ENCODE measurements around the gene ITIH5.
A peak's percentile ranks its signal among the peaks of the same experiment; 100 is the strongest.

ITIH5 gene

GRCh38 chr10:7571981-7572380 lies 94.8 kb downstream of the ITIH5 start:
- TF ChIP-seq, protein P1, sequence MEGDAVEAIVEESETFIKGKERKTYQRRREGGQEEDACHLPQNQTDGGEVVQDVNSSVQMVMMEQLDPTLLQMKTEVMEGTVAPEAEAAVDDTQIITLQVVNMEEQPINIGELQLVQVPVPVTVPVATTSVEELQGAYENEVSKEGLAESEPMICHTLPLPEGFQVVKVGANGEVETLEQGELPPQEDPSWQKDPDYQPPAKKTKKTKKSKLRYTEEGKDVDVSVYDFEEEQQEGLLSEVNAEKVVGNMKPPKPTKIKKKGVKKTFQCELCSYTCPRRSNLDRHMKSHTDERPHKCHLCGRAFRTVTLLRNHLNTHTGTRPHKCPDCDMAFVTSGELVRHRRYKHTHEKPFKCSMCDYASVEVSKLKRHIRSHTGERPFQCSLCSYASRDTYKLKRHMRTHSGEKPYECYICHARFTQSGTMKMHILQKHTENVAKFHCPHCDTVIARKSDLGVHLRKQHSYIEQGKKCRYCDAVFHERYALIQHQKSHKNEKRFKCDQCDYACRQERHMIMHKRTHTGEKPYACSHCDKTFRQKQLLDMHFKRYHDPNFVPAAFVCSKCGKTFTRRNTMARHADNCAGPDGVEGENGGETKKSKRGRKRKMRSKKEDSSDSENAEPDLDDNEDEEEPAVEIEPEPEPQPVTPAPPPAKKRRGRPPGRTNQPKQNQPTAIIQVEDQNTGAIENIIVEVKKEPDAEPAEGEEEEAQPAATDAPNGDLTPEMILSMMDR (conservative IDR thresholded peaks at IDR 0.05; ENCODE audit: low read depth, low read length): no peak
- DNase-seq (ENCODE audit: low read depth): no peak
- no peak overlapping the region for H3K4me3 ChIP-seq (ENCODE audit: low read depth, low read length)

DNA sequence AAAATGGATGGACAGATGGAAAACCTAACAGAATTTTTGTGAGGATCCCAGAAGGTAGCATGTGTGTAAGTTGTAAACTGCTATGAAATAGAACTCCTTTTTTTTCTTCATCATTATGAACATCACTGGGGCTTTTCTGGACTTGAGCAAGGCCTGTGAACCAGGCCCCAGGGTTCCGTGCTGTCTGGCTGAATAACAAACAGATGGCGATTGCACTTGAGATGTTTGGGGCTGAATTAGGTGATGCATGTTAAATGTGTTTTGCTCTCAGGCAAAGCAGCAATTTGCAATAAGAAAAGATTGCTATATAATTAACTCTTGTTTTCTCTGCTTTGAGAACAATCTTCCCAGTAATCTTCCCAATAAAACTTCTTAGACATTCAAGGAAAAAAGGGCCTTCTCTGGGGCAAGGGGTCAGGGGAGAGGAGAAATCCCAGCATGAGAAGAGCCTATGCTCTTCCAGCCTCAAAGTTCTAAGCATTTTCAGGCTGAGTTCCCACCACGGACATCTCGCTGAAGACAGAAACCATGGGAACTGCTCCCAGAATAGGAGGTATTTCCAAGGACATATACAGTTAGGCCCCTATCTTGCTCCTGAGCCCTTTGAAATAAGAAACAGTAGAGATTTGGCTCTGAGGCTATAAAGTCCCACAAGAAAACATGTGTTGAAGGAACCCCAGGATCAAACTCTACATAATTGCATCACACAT lies 98.7 kb downstream of the ITIH5 start:
- TF ChIP-seq, protein P1 (conservative IDR thresholded peaks at IDR 0.05; ENCODE audit: low read depth, low read length): no peak
- H3K4me3 ChIP-seq (ENCODE audit: low read depth, low read length): no peak overlapping the region
- no peak for DNase-seq (ENCODE audit: low read depth)

DNA sequence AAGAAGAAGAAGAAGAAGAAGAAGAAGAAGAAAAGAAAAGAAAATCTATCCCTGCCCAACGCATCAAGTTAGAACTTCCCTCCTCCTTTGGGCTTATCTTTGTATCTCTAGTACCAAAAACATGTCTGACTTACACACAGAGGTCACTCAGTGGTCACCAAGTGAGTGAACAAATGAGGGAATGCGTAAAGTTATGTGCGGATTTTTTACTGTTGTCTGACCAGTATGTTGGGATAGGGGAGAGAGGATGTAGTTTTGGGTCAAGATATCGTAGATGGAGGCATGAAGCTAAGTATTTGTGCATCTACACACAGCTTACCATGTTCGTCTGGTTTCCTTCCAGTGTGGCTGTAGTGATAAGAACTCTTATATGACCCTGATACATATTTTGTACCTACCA lies 99.9 kb downstream of the ITIH5 start:
- H3K4me3 ChIP-seq (ENCODE audit: low read depth, low read length): no peak overlapping the region
- DNase-seq (ENCODE audit: low read depth): no peak
- TF ChIP-seq, protein P1 (conservative IDR thresholded peaks at IDR 0.05; ENCODE audit: low read depth, low read length): no peak

DNA sequence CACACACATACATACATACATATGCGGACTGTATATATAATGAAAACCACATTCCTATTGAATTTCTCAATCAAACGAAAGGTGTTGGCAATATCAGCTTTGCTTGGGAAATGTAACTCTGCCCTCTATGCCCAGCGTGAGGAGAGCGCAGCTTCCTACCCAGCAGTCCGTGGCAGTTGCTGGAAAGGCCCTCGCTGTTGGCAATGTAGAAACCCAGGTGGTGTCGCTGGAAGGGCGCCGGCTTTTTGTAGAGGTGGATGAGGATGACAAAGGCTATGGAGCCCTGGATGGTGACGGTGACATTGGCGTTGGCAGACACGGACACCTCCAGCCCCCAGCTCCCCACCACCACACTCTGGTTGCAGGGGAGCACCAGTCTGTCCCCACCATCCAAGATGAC lies 100.9 kb downstream of the ITIH5 start:
- TF ChIP-seq, protein P1 (conservative IDR thresholded peaks at IDR 0.05; ENCODE audit: low read depth, low read length): no peak
- H3K4me3 ChIP-seq (ENCODE audit: low read depth, low read length): no peak overlapping the region
- DNase-seq (ENCODE audit: low read depth): no peak

- H3K4me3 ChIP-seq (ENCODE audit: low read depth, low read length): no peak overlapping the region
- no peak for DNase-seq (ENCODE audit: low read depth)
- TF ChIP-seq, protein P1 (conservative IDR thresholded peaks at IDR 0.05; ENCODE audit: low read depth, low read length): no peak
Observed at GRCh38 chr10:7563770-7564169, 103.0 kb downstream of the ITIH5 start.

DNA sequence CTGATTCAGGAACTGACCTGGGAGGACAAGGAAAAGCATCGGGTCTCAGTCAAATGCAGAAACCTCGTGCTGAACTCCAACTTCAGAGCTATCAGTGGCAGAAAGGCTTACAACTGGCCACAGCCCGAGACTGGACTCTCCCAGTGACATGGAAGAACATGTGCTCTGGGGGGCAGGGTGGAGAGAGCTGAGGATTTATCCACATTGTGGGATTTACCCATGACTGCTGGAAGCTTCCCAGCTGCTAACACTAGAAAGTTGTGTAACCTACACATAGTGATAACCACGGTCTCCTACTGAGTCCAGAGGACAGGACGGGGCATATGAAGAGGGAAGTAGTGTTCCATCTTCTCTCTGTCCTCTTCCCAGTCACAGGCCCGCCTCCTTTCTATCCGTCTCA lies 103.4 kb downstream of the ITIH5 start:
- DNase-seq (ENCODE audit: low read depth): peak; percentile 19
- no peak overlapping the region for H3K4me3 ChIP-seq (ENCODE audit: low read depth, low read length)
- TF ChIP-seq, protein P1 (conservative IDR thresholded peaks at IDR 0.05; ENCODE audit: low read depth, low read length): no peak

DNA sequence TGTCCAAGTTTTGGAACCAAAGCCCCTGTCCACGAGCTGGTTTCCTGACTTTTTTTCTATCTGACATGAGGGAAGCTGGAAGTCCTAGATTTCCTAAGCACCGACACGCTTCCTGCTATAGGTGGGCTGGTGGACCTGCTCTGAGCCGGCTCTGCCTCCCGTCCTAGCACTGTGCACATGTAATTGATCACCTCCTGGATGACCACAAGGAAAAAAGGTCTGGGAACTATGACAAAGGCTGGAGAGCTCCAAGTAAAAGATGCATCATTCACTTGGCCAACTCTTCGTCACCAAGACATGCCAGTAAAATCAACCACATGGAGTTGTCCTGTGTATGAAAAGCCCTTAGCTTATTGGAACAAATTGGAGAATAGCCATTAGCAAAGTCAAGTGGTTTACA lies 104.8 kb downstream of the ITIH5 start:
- TF ChIP-seq, protein P1 (conservative IDR thresholded peaks at IDR 0.05; ENCODE audit: low read depth, low read length): no peak
- H3K4me3 ChIP-seq (ENCODE audit: low read depth, low read length): no peak overlapping the region
- DNase-seq (ENCODE audit: low read depth): no peak

Measured in choroid plexus epithelial cell (primary cell).